ENCODE measurements around the gene TMEM165. TPM values are rescaled to one million over a fixed set of nuclear protein-coding genes. Genes with fewer than 3 reads are reported as not detected.
A peak's percentile ranks its signal among the peaks of the same experiment; 100 is the strongest.

The TMEM165 gene
- total and polyA plus RNA-seq, 9 of the 15 experiments (the other 6 are each of a cell fraction or from before 2014, with no cell fraction given) = 21.3 to 145 (median 96.8) TPM

- no peak for TF ChIP-seq ZNF695 (CRISPR knock-in tag; IDR thresholded peaks at IDR 0.05)
- TF ChIP-seq WHSC1 (IDR thresholded peaks at IDR 0.05; ENCODE audit: low read length) = no peak
- TF ChIP-seq ZNF23 (CRISPR knock-in tag; IDR thresholded peaks at IDR 0.05) = no peak
- TF ChIP-seq ZNF134 (CRISPR knock-in tag; conservative IDR thresholded peaks at IDR 0.05) = 0 out of 2 replicates have a peak, but pooled peaks have one; percentile 16
- no peak for TF ChIP-seq DEAF1 (CRISPR knock-in tag; IDR thresholded peaks at IDR 0.05)
- TF ChIP-seq STAT5A (IDR thresholded peaks at IDR 0.05; ENCODE audit: borderline replicate concordance, low read length) = peak; percentile 93
- TF ChIP-seq EHMT2 (IDR thresholded peaks at IDR 0.05) = no peak
- TF ChIP-seq, protein P1, sequence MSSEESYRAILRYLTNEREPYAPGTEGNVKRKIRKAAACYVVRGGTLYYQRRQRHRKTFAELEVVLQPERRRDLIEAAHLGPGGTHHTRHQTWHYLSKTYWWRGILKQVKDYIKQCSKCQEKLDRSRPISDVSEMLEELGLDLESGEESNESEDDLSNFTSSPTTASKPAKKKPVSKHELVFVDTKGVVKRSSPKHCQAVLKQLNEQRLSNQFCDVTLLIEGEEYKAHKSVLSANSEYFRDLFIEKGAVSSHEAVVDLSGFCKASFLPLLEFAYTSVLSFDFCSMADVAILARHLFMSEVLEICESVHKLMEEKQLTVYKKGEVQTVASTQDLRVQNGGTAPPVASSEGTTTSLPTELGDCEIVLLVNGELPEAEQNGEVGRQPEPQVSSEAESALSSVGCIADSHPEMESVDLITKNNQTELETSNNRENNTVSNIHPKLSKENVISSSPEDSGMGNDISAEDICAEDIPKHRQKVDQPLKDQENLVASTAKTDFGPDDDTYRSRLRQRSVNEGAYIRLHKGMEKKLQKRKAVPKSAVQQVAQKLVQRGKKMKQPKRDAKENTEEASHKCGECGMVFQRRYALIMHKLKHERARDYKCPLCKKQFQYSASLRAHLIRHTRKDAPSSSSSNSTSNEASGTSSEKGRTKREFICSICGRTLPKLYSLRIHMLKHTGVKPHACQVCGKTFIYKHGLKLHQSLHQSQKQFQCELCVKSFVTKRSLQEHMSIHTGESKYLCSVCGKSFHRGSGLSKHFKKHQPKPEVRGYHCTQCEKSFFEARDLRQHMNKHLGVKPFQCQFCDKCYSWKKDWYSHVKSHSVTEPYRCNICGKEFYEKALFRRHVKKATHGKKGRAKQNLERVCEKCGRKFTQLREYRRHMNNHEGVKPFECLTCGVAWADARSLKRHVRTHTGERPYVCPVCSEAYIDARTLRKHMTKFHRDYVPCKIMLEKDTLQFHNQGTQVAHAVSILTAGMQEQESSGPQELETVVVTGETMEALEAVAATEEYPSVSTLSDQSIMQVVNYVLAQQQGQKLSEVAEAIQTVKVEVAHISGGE (CRISPR knock-in tag; IDR thresholded peaks at IDR 0.05) = peak in 1 of 3 experiments; percentile 74; a peak in 2 of 6 replicates
- TF ChIP-seq FUS (optimal IDR thresholded peaks at IDR 0.05; ENCODE audit: low read depth, low read length) = no peak
- TF ChIP-seq, protein P2, sequence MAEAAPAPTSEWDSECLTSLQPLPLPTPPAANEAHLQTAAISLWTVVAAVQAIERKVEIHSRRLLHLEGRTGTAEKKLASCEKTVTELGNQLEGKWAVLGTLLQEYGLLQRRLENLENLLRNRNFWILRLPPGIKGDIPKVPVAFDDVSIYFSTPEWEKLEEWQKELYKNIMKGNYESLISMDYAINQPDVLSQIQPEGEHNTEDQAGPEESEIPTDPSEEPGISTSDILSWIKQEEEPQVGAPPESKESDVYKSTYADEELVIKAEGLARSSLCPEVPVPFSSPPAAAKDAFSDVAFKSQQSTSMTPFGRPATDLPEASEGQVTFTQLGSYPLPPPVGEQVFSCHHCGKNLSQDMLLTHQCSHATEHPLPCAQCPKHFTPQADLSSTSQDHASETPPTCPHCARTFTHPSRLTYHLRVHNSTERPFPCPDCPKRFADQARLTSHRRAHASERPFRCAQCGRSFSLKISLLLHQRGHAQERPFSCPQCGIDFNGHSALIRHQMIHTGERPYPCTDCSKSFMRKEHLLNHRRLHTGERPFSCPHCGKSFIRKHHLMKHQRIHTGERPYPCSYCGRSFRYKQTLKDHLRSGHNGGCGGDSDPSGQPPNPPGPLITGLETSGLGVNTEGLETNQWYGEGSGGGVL (CRISPR knock-in tag; IDR thresholded peaks at IDR 0.05) = no peak
- no peak for TF ChIP-seq XRCC3 (IDR thresholded peaks at IDR 0.05)
- TF ChIP-seq, protein P3, sequence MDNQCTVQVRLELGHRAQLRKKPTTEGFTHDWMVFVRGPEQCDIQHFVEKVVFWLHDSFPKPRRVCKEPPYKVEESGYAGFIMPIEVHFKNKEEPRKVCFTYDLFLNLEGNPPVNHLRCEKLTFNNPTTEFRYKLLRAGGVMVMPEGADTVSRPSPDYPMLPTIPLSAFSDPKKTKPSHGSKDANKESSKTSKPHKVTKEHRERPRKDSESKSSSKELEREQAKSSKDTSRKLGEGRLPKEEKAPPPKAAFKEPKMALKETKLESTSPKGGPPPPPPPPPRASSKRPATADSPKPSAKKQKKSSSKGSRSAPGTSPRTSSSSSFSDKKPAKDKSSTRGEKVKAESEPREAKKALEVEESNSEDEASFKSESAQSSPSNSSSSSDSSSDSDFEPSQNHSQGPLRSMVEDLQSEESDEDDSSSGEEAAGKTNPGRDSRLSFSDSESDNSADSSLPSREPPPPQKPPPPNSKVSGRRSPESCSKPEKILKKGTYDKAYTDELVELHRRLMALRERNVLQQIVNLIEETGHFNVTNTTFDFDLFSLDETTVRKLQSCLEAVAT (IDR thresholded peaks at IDR 0.05) = peak in 1 of 2 experiments; percentile 35; a peak in 1 of 4 replicates
- no peak for TF ChIP-seq ZSCAN29 (IDR thresholded peaks at IDR 0.05)
- no peak for TF ChIP-seq ZNF253 (CRISPR knock-in tag; conservative IDR thresholded peaks at IDR 0.05)
- TF ChIP-seq CBFA2T3 (IDR thresholded peaks at IDR 0.05) = peak; percentile 99
- TF ChIP-seq ZZZ3 (IDR thresholded peaks at IDR 0.05) = 0 out of 2 replicates have a peak, but pooled peaks have one; percentile 31
- TF ChIP-seq NFATC3 (IDR thresholded peaks at IDR 0.05) = peak; percentile 95
- TF ChIP-seq SMARCA5 (IDR thresholded peaks at IDR 0.05) = no peak
- TF ChIP-seq KHSRP (IDR thresholded peaks at IDR 0.05) = peak; percentile 64
- TF ChIP-seq DLX4 (CRISPR knock-in tag; IDR thresholded peaks at IDR 0.05) = no peak
These were observed 8.9 kb upstream of the TMEM165 start (continued) for GRCh38 chr4:55386840-55387239.
